ENCODE results near the gene LPP. TPM values are rescaled to one million over a fixed set of nuclear protein-coding genes. Genes with fewer than 3 reads are reported as not detected.

The LPP gene
- total and polyA plus RNA-seq, 4 donors = 11.1 to 219 (median 66.5) TPM

GRCh38 chr3:188685789-188686188, 531.8 kb downstream of the LPP start:
- DNase-seq = no peak
- Histone ChIP-seq H3K9ac (ENCODE audit: insufficient read depth in 1 of 2, low read length in 2 of 2) (no peak overlapping the region), H3K9me3 (ENCODE audit: control insufficient read depth in 4 of 4, insufficient read depth in 3 of 4, low read length in 3 of 4) (no peaks in the 10 kb centered on the region), H3K36me3 (ENCODE audit: control insufficient read depth in 4 of 4, insufficient read depth in 4 of 4, low read length in 4 of 4) (no peaks in the 10 kb centered on the region), H3K27me3 (ENCODE audit: control insufficient read depth in 3 of 3, insufficient read depth in 3 of 3, low read length in 2 of 3) (no peaks in the 10 kb centered on the region), H3K4me3 (no peak overlapping the region), H3K27ac (ENCODE audit: low read depth in 1 of 2, low read length in 1 of 2) (no peak overlapping the region), H3K4me1 (ENCODE audit: control insufficient read depth in 5 of 5, insufficient read depth in 5 of 5, low read length in 5 of 5) (peaks cover 0 to 50% (median 9%) of the 10 kb centered on the region in 5 donors)
- WGBS, 2 donors = 100% methylated on average over 1 of the region's 1 CpG
- TF ChIP-seq, protein P1, sequence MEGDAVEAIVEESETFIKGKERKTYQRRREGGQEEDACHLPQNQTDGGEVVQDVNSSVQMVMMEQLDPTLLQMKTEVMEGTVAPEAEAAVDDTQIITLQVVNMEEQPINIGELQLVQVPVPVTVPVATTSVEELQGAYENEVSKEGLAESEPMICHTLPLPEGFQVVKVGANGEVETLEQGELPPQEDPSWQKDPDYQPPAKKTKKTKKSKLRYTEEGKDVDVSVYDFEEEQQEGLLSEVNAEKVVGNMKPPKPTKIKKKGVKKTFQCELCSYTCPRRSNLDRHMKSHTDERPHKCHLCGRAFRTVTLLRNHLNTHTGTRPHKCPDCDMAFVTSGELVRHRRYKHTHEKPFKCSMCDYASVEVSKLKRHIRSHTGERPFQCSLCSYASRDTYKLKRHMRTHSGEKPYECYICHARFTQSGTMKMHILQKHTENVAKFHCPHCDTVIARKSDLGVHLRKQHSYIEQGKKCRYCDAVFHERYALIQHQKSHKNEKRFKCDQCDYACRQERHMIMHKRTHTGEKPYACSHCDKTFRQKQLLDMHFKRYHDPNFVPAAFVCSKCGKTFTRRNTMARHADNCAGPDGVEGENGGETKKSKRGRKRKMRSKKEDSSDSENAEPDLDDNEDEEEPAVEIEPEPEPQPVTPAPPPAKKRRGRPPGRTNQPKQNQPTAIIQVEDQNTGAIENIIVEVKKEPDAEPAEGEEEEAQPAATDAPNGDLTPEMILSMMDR (IDR thresholded peaks at IDR 0.05; ENCODE audit: control extremely low read depth, extremely low read depth) = no peak
- no peak for ATAC-seq (ENCODE audit: insufficient read depth, low FRiP score)

GRCh38 chr3:188686324-188686723, 532.4 kb downstream of the LPP start:
- DNase-seq (no peak), ATAC-seq (ENCODE audit: insufficient read depth, low FRiP score) (no peak)
- Histone ChIP-seq H3K4me1 (ENCODE audit: control insufficient read depth in 5 of 5, insufficient read depth in 5 of 5, low read length in 5 of 5) (peaks cover 0 to 54% (median 9%) of the 10 kb centered on the region in 5 donors), H3K27ac (ENCODE audit: low read depth in 1 of 2, low read length in 1 of 2) (peak overlapping the region in 1 of 2 donors; percentile 56), H3K4me3 (no peak overlapping the region), H3K9me3 (ENCODE audit: control insufficient read depth in 4 of 4, insufficient read depth in 3 of 4, low read length in 3 of 4) (no peaks in the 10 kb centered on the region), H3K27me3 (ENCODE audit: control insufficient read depth in 3 of 3, insufficient read depth in 3 of 3, low read length in 2 of 3) (no peaks in the 10 kb centered on the region), H3K36me3 (ENCODE audit: control insufficient read depth in 4 of 4, insufficient read depth in 4 of 4, low read length in 4 of 4) (no peaks in the 10 kb centered on the region), H3K9ac (ENCODE audit: insufficient read depth in 1 of 2, low read length in 2 of 2) (no peak overlapping the region)
- TF ChIP-seq, protein P1 (IDR thresholded peaks at IDR 0.05; ENCODE audit: control extremely low read depth, extremely low read depth) = no peak
- WGBS, 2 donors = 23 to 44% methylated on average over 2 of the region's 2 CpGs

- ATAC-seq (ENCODE audit: insufficient read depth, low FRiP score) (no peak), DNase-seq (no peak)
- H3K4me1 ChIP-seq (ENCODE audit: control insufficient read depth in 5 of 5, insufficient read depth in 5 of 5, low read length in 5 of 5) = peaks cover 0 to 51% (median 6%) of the 10 kb centered on the region in 5 donors
- TF ChIP-seq, protein P1 (IDR thresholded peaks at IDR 0.05; ENCODE audit: control extremely low read depth, extremely low read depth) = no peak
- no peaks in the 10 kb centered on the region for H3K36me3 ChIP-seq (ENCODE audit: control insufficient read depth in 4 of 4, insufficient read depth in 4 of 4, low read length in 4 of 4)
- no peaks in the 10 kb centered on the region for H3K9me3 ChIP-seq (ENCODE audit: control insufficient read depth in 4 of 4, insufficient read depth in 3 of 4, low read length in 3 of 4)
- whole genome bisulfite sequencing, 2 donors = 45 to 62% methylated on average over 3 of the region's 3 CpGs
- peak overlapping the region; percentile 2 to 56 for H3K27ac ChIP-seq (ENCODE audit: low read depth in 1 of 2, low read length in 1 of 2)
- H3K27me3 ChIP-seq (ENCODE audit: control insufficient read depth in 3 of 3, insufficient read depth in 3 of 3, low read length in 2 of 3) = no peaks in the 10 kb centered on the region
- H3K4me3 ChIP-seq = no peak overlapping the region
- H3K9ac ChIP-seq (ENCODE audit: insufficient read depth in 1 of 2, low read length in 2 of 2) = no peak overlapping the region
These were observed 533.4 kb downstream of the LPP start for GRCh38 chr3:188687389-188687788.

- H3K9ac ChIP-seq (ENCODE audit: insufficient read depth in 1 of 2, low read length in 2 of 2) = no peak overlapping the region
- H3K4me3 ChIP-seq = no peak overlapping the region
- peak overlapping the region in 1 of 2 donors; percentile 83 for H3K27ac ChIP-seq (ENCODE audit: low read depth in 1 of 2, low read length in 1 of 2)
- ATAC-seq (ENCODE audit: insufficient read depth, low FRiP score) (peak; percentile 43), DNase-seq (peak in 2 of 3 donors; percentile 27 to 60)
- no peaks in the 10 kb centered on the region for H3K36me3 ChIP-seq (ENCODE audit: control insufficient read depth in 4 of 4, insufficient read depth in 4 of 4, low read length in 4 of 4)
- H3K27me3 ChIP-seq (ENCODE audit: control insufficient read depth in 3 of 3, insufficient read depth in 3 of 3, low read length in 2 of 3) = no peaks in the 10 kb centered on the region
- peaks cover 0 to 41% (median 2%) of the 10 kb centered on the region in 5 donors for H3K4me1 ChIP-seq (ENCODE audit: control insufficient read depth in 5 of 5, insufficient read depth in 5 of 5, low read length in 5 of 5)
- TF ChIP-seq, protein P1 (IDR thresholded peaks at IDR 0.05; ENCODE audit: control extremely low read depth, extremely low read depth) = no peak
- no peaks in the 10 kb centered on the region for H3K9me3 ChIP-seq (ENCODE audit: control insufficient read depth in 4 of 4, insufficient read depth in 3 of 4, low read length in 3 of 4)
- 40 to 45% methylated on average over 2 of the region's 2 CpGs for WGBS, 2 donors
These were observed 535.2 kb downstream of the LPP start for GRCh38 chr3:188689101-188689574.
